Measurements from ENCODE around the gene CHST15.

Gene CHST15

GRCh38 chr10:124050021-124051015, 43.1 kb downstream of the CHST15 start:
- TF ChIP-seq CTCF (IDR thresholded peaks at IDR 0.05; ENCODE audit: control insufficient read depth, insufficient read depth, low read depth, low read length, missing control alignments), result no peak
- DNase-seq (ENCODE audit: low read depth), result no peak
- no peak overlapping the region for H3K4me3 ChIP-seq (ENCODE audit: control insufficient read depth, low read depth, low read length)

GRCh38 chr10:124049484-124049883, 43.9 kb downstream of the CHST15 start:
- H3K4me3 ChIP-seq (ENCODE audit: control insufficient read depth, low read depth, low read length), result no peak overlapping the region
- no peak for DNase-seq (ENCODE audit: low read depth)
- TF ChIP-seq CTCF (IDR thresholded peaks at IDR 0.05; ENCODE audit: control insufficient read depth, insufficient read depth, low read depth, low read length, missing control alignments), result no peak

- no peak overlapping the region for H3K4me3 ChIP-seq (ENCODE audit: control insufficient read depth, low read depth, low read length)
- no peak for DNase-seq (ENCODE audit: low read depth)
- TF ChIP-seq CTCF (IDR thresholded peaks at IDR 0.05; ENCODE audit: control insufficient read depth, insufficient read depth, low read depth, low read length, missing control alignments), result no peak
Measured at GRCh38 chr10:124048371-124049290, 44.8 kb downstream of the CHST15 start.

GRCh38 chr10:124047427-124048152, 45.8 kb downstream of the CHST15 start:
- H3K4me3 ChIP-seq (ENCODE audit: control insufficient read depth, low read depth, low read length), result no peak overlapping the region
- no peak for DNase-seq (ENCODE audit: low read depth)

GRCh38 chr10:124045801-124046355, 47.5 kb downstream of the CHST15 start:
- no peak for DNase-seq (ENCODE audit: low read depth)
- TF ChIP-seq CTCF (IDR thresholded peaks at IDR 0.05; ENCODE audit: control insufficient read depth, insufficient read depth, low read depth, low read length, missing control alignments), result no peak
- H3K4me3 ChIP-seq (ENCODE audit: control insufficient read depth, low read depth, low read length), result no peak overlapping the region

More at GRCh38 chr10:124047427-124048152, 45.8 kb downstream of the CHST15 start:
- TF ChIP-seq CTCF (IDR thresholded peaks at IDR 0.05; ENCODE audit: control insufficient read depth, insufficient read depth, low read depth, low read length, missing control alignments), result no peak
